ENCODE data around the gene SND1. TPM values are rescaled to one million over a fixed set of nuclear protein-coding genes. Genes with fewer than 3 reads are reported as not detected.
"Not testable (repeated sequence)": the region's sequence is repeated elsewhere in the genome, so short reads cannot be mapped to it uniquely, and the experiment has no call there.

Gene SND1
- total and polyA plus RNA-seq, 2 donors: 55.1 to 104 TPM

DNA sequence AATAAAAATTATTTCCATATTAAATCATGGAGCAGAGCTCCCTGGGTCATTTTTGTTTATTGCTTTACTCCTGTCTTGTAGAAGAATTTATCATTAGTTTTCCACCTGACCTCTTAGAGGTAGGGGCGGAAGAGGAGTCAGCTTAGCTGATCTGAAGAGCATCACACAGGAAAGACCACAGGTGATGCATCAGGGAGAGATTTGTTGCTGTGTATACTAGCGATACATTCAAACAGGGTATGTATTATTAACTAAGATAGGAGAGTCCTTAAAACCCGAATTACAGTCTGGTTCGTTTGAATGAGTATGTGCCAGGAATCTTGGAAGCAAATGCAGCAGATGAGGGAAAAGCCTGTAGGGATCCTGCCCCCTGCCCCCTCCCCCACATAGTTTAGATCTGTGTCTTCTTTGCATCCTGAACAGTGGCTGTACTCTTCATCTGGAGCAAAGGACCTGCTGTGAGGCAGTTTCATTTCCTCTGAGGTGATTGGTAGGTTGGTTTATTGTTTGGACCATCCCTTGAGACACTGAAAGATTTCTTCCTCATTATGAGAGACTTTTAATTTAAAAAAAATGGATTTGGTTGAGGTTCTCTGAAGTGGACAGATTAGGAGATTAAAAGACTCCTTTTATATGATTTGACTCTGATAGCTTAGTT, 177.0 kb downstream of the SND1 start:
- H3K36me3 ChIP-seq (ENCODE audit: control insufficient read depth in 2 of 2, insufficient read depth in 2 of 2, low read length in 1 of 2): no peaks in the 10 kb centered on the region
- WGBS: 94% methylated on average over 4 of the region's 4 CpGs
- H3K27me3 ChIP-seq (ENCODE audit: control insufficient read depth in 2 of 2, insufficient read depth in 1 of 2, low read length in 1 of 2): no peaks in the 10 kb centered on the region
- no peak overlapping the region for H3K27ac ChIP-seq (ENCODE audit: low read depth in 1 of 2, low read length in 1 of 2)
- H3K4me1 ChIP-seq (ENCODE audit: control insufficient read depth in 2 of 2, insufficient read depth in 2 of 2, low read length in 2 of 2): no peaks in the 10 kb centered on the region
- no peaks in the 10 kb centered on the region for H3K9me3 ChIP-seq (ENCODE audit: control insufficient read depth in 2 of 2, insufficient read depth in 1 of 2, low read length in 1 of 2)
- H3K4me3 ChIP-seq (ENCODE audit: low read length in 2 of 2): no peak overlapping the region
- no peak for DNase-seq (ENCODE audit: low read depth in 6 of 9, low spot score in 9 of 9)

DNA sequence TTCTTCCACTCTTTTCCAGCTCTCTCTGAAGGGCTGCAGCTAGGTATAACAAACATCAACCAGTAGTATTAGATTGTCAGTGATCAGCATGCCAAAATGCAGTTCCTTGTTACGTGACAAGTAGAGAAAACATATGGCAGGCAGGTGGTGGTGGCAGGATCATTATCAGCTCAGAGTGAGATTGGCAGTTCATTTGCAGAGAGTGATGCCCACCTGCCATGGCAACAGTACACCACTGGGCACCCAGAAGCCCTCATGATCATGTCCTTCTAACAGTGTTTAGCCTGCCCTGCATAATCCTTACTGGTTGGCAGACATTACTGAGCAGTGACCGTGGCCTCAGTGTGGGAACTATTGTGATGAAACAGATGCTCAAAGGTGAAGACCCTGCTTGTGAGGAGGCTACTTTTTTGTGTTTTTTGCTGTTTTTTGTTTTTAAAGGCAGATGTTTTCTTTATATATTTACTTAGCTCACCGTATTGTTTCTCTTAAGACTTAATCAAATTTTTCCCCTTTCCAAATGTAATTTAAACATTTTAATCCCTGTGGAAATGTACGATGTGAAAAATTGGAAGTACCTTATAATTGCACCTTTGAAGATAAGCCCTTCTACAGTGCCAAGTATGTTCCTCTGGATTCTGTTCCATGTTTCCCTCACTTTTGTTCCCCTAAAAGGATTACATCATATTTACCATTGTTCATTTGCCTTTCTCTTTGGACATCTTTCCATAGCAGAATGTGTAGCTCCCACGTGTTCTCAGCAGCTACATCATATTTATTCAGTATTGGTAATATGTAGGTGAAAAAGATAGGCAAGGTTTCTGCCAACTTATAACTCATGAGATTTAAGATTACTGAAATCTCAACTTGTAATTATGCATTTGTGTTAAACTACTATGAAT, 179.6 kb downstream of the SND1 start:
- WGBS: 98% methylated on average over 5 of the region's 5 CpGs
- H3K27ac ChIP-seq (ENCODE audit: low read depth in 1 of 2, low read length in 1 of 2): no peak overlapping the region
- no peaks in the 10 kb centered on the region for H3K9me3 ChIP-seq (ENCODE audit: control insufficient read depth in 2 of 2, insufficient read depth in 1 of 2, low read length in 1 of 2)
- H3K27me3 ChIP-seq (ENCODE audit: control insufficient read depth in 2 of 2, insufficient read depth in 1 of 2, low read length in 1 of 2): no peaks in the 10 kb centered on the region
- DNase-seq (ENCODE audit: low read depth in 6 of 9, low spot score in 9 of 9): no peak
- H3K36me3 ChIP-seq (ENCODE audit: control insufficient read depth in 2 of 2, insufficient read depth in 2 of 2, low read length in 1 of 2): no peaks in the 10 kb centered on the region
- no peaks in the 10 kb centered on the region for H3K4me1 ChIP-seq (ENCODE audit: control insufficient read depth in 2 of 2, insufficient read depth in 2 of 2, low read length in 2 of 2)
- H3K4me3 ChIP-seq (ENCODE audit: low read length in 2 of 2): no peak overlapping the region

DNA sequence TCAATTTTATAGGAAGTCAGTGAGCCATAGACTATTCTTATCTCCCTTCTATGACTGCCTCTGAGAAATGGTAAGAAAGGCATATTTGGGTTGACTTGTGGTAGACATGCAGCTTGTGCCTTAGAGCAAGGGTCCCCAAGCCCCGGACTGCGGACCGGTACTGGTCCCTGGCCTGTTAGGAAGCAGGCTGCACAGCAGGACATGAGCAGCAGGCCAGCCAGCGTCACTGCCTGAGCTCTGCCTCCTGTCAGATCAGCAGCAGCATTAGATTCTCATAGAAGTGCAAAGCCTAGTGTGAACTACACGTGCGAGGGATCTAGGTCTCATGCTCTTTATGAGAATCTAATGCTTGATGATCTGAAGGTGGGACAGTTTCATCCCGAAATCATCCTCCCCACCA, 180.6 kb downstream of the SND1 start:
- no peaks in the 10 kb centered on the region for H3K27me3 ChIP-seq (ENCODE audit: control insufficient read depth in 2 of 2, insufficient read depth in 1 of 2, low read length in 1 of 2)
- WGBS: 98% methylated on average over 7 of the region's 7 CpGs
- H3K36me3 ChIP-seq (ENCODE audit: control insufficient read depth in 2 of 2, insufficient read depth in 2 of 2, low read length in 1 of 2): no peaks in the 10 kb centered on the region
- H3K4me1 ChIP-seq (ENCODE audit: control insufficient read depth in 2 of 2, insufficient read depth in 2 of 2, low read length in 2 of 2): no peaks in the 10 kb centered on the region
- no peaks in the 10 kb centered on the region for H3K9me3 ChIP-seq (ENCODE audit: control insufficient read depth in 2 of 2, insufficient read depth in 1 of 2, low read length in 1 of 2)
- no peak for DNase-seq (ENCODE audit: low read depth in 6 of 9, low spot score in 9 of 9)
- H3K4me3 ChIP-seq (ENCODE audit: low read length in 2 of 2): no peak overlapping the region
- no peak overlapping the region for H3K27ac ChIP-seq (ENCODE audit: low read depth in 1 of 2, low read length in 1 of 2)

DNA sequence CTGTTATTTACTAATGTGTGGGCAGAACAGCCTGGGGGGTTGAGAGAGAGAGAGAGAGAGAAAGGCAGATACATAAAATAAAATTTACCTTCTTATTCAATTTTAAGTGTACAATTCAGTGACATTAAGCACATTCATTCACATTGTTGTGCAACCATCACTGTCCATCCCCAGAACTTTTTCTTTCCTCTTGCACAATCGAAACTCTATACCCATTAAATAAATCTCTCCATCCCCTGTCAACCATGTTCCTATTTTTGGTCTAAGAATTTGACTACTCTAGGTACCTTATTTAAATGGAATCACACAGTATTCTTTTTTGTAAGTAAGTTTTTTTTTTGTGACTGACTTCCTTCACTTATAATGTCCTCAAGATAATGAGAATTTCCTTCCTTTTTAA, 181.6 kb downstream of the SND1 start:
- H3K9me3 ChIP-seq (ENCODE audit: control insufficient read depth in 2 of 2, insufficient read depth in 1 of 2, low read length in 1 of 2): no peaks in the 10 kb centered on the region
- H3K27me3 ChIP-seq (ENCODE audit: control insufficient read depth in 2 of 2, insufficient read depth in 1 of 2, low read length in 1 of 2): no peaks in the 10 kb centered on the region
- H3K27ac ChIP-seq (ENCODE audit: low read depth in 1 of 2, low read length in 1 of 2): no peak overlapping the region

DNA sequence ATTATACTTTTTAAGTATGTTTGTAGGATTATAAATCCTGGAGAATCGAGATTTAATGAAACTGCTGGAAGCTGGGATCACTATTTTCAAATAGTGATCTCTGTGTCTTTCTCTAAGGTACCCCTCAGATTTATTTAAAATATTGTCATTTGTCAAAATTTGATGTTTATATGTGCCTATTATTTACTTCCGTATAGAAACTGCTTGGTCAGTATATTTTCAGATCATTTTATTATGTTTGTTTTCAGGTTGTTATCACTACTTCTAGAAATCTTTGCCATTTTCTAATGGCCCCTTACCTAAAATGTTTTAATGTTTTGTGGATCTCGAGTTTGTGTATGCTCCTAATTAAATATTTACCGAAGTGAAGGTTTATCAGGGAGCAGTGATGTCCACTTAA, 183.7 kb downstream of the SND1 start:
- no peaks in the 10 kb centered on the region for H3K27me3 ChIP-seq (ENCODE audit: control insufficient read depth in 2 of 2, insufficient read depth in 1 of 2, low read length in 1 of 2)
- no peaks in the 10 kb centered on the region for H3K9me3 ChIP-seq (ENCODE audit: control insufficient read depth in 2 of 2, insufficient read depth in 1 of 2, low read length in 1 of 2)
- 96% methylated on average over 4 of the region's 4 CpGs for WGBS
- no peak for DNase-seq (ENCODE audit: low read depth in 6 of 9, low spot score in 9 of 9)
- no peak overlapping the region for H3K4me3 ChIP-seq (ENCODE audit: low read length in 2 of 2)
- H3K27ac ChIP-seq (ENCODE audit: low read depth in 1 of 2, low read length in 1 of 2): no peak overlapping the region
- H3K4me1 ChIP-seq (ENCODE audit: control insufficient read depth in 2 of 2, insufficient read depth in 2 of 2, low read length in 2 of 2): no peaks in the 10 kb centered on the region
- no peaks in the 10 kb centered on the region for H3K36me3 ChIP-seq (ENCODE audit: control insufficient read depth in 2 of 2, insufficient read depth in 2 of 2, low read length in 1 of 2)

More for the DNA sequence above, 181.6 kb downstream of the SND1 start:
- Histone ChIP-seq H3K4me1 (ENCODE audit: control insufficient read depth in 2 of 2, insufficient read depth in 2 of 2, low read length in 2 of 2) (no peaks in the 10 kb centered on the region), H3K36me3 (ENCODE audit: control insufficient read depth in 2 of 2, insufficient read depth in 2 of 2, low read length in 1 of 2) (no peaks in the 10 kb centered on the region), H3K4me3 (ENCODE audit: low read length in 2 of 2) (no peak overlapping the region)
- WGBS: 89% methylated on average over 1 of the region's 1 CpG
- no peak for DNase-seq (ENCODE audit: low read depth in 6 of 9, low spot score in 9 of 9)

DNA sequence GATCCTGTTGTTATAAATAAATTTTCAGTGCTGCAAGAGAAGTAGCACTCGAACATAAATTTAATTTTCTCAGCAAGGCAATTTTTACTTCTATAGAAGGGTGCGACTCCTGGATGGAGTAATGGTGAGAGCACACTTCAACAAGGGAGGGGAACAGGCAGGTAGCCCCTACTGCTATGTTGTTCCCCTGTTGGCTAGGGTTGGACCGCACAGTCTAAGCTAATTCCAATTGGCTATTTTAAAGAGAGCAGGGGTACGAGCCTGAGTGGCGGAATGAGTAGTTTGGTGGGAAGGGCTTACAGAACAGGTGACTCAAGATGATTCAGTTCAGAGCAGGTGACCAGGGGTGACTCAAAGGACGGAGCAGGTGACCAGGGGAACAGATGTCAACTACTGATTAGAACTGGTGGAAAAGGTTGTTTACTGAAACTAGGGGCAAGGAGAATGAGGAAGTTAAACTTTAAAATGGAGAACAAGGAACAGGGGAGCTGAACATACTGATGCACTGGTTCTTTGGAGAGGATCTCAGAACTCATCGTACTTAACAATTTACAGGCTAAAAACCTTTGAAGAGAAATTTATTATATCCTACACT, 185.9 kb downstream of the SND1 start:
- H3K4me1 ChIP-seq (ENCODE audit: control insufficient read depth in 2 of 2, insufficient read depth in 2 of 2, low read length in 2 of 2); H3K27me3 ChIP-seq (ENCODE audit: control insufficient read depth in 2 of 2, insufficient read depth in 1 of 2, low read length in 1 of 2); H3K36me3 ChIP-seq (ENCODE audit: control insufficient read depth in 2 of 2, insufficient read depth in 2 of 2, low read length in 1 of 2); H3K27ac ChIP-seq (ENCODE audit: low read depth in 1 of 2, low read length in 1 of 2); DNase-seq (ENCODE audit: low read depth in 6 of 9, low spot score in 9 of 9); H3K4me3 ChIP-seq (ENCODE audit: low read length in 2 of 2); H3K9me3 ChIP-seq (ENCODE audit: control insufficient read depth in 2 of 2, insufficient read depth in 1 of 2, low read length in 1 of 2): not testable (repeated sequence)
- 88% methylated on average over 7 of the region's 7 CpGs for WGBS

DNA sequence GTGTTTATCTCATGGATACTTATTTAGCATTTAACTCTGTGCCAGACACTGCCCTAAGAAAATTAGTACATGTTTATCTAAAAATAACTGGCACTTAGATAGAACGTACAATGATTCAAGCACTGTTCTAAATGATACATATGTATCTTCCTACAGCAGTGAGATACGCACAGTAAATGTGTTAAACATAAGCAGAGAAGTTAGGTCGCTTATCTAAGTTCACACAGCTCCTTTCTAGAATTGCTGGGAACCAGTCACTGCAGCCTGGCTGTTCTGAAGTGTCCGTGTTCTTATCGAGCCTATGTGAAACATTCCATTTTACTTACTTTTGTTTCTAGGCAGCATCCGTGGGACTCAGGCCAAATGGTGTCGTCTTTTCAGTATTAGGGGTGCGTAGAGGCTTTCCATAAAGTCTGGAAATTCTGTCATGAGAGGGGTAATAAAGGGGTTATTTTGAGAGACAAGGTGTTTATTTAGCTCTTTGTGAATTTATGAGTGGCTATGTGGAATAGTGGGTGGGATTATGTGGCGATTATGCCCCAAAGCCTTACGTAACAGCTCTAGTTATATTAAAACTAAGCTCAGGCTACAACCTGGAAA, 186.9 kb downstream of the SND1 start:
- no peak overlapping the region for H3K27ac ChIP-seq (ENCODE audit: low read depth in 1 of 2, low read length in 1 of 2)
- DNase-seq (ENCODE audit: low read depth in 6 of 9, low spot score in 9 of 9): no peak
- WGBS: 98% methylated on average over 10 of the region's 10 CpGs
- no peaks in the 10 kb centered on the region for H3K4me1 ChIP-seq (ENCODE audit: control insufficient read depth in 2 of 2, insufficient read depth in 2 of 2, low read length in 2 of 2)
- no peak overlapping the region for H3K4me3 ChIP-seq (ENCODE audit: low read length in 2 of 2)
- H3K9me3 ChIP-seq (ENCODE audit: control insufficient read depth in 2 of 2, insufficient read depth in 1 of 2, low read length in 1 of 2): no peaks in the 10 kb centered on the region
- H3K27me3 ChIP-seq (ENCODE audit: control insufficient read depth in 2 of 2, insufficient read depth in 1 of 2, low read length in 1 of 2): no peaks in the 10 kb centered on the region
- no peaks in the 10 kb centered on the region for H3K36me3 ChIP-seq (ENCODE audit: control insufficient read depth in 2 of 2, insufficient read depth in 2 of 2, low read length in 1 of 2)

DNA sequence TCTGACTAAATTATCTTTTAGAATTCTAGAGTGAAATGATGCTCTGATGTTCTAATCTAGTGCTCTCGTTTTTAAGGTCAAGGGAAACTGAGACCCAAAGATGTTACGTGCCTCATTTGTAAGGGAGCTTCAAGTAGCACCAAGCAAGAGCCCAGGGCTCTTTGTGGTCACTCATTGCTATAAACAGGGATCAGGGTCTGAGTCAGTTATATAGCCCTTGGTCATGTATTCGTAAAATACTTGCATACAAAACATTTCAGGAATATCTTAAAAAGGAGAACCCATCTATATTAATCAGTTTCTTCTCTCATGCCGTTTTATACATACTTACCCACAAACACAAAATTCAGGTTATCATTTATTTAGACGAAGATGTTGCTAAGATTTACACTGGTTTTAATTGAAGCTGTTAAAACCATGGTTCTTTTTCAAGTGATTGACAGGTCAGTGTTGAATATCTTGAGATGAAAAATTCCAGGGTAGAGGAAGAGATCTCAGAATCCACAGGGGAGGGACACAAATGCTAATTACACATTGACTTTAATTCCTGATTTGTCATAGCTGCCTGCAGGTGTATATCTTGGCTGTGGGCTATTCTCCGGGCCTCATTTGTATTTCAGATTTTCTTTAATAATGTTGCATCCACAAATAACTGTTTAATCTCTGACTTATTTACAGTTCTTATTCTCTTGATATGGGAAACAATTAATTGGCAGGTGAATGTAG, 188.4 kb downstream of the SND1 start:
- Histone ChIP-seq H3K9me3 (ENCODE audit: control insufficient read depth in 2 of 2, insufficient read depth in 1 of 2, low read length in 1 of 2) (no peaks in the 10 kb centered on the region), H3K27ac (ENCODE audit: low read depth in 1 of 2, low read length in 1 of 2) (no peak overlapping the region), H3K36me3 (ENCODE audit: control insufficient read depth in 2 of 2, insufficient read depth in 2 of 2, low read length in 1 of 2) (peaks cover 0 to 13% of the 10 kb centered on the region in 2 donors), H3K4me3 (ENCODE audit: low read length in 2 of 2) (no peak overlapping the region), H3K4me1 (ENCODE audit: control insufficient read depth in 2 of 2, insufficient read depth in 2 of 2, low read length in 2 of 2) (no peaks in the 10 kb centered on the region), H3K27me3 (ENCODE audit: control insufficient read depth in 2 of 2, insufficient read depth in 1 of 2, low read length in 1 of 2) (no peaks in the 10 kb centered on the region)
- WGBS: 98% methylated on average over 6 of the region's 6 CpGs
- DNase-seq (ENCODE audit: low read depth in 6 of 9, low spot score in 9 of 9): no peak

All from thymus (tissue), 11 donors.